K562 (cell line): ENCODE measurements around the gene TREX2. TPM values are rescaled to one million over a fixed set of nuclear protein-coding genes. Genes with fewer than 3 reads are reported as not detected.

Source experiments
- CCNT2 ChIP-seq: IDR thresholded peaks from 2 replicates; pipeline ENCODE4 v1.6.1; 2011; ENCODE audit warnings: borderline replicate concordance, low read depth, mild to moderate bottlenecking, moderate library complexity, mixed read lengths, low read length; ENCODE audit not compliant: insufficient read length; ENCODE audit errors: extremely low read depth
- ESRRB ChIP-seq: fragments of 250-450 bp; sonication (Bioruptor Pico); IDR thresholded peaks from 2 replicates; pipeline ENCODE4 v1.5.0; 2020; ENCODE audit warnings: mild to moderate bottlenecking, moderate library complexity, borderline replicate concordance
- NR3C1 ChIP-seq: sonication (generic); formaldehyde crosslinking; IDR thresholded peaks from 2 replicates; pipeline ENCODE4 v1.8.1; 2022; ENCODE audit warnings: missing genetic modification reagents
- SETDB1 ChIP-seq: IDR thresholded peaks from one replicate; pipeline ENCODE4 v1.6.1; 2012; ENCODE audit warnings: low read length, control low read depth, inconsistent platforms
- TAF9B ChIP-seq: fragments of 450-650 bp; IDR thresholded peaks from 2 replicates; pipeline ENCODE4 v1.6.1; 2018; ENCODE audit warnings: mild to moderate bottlenecking; ENCODE audit not compliant: partially characterized antibody
- TAL1 ChIP-seq: fragments of 450-650 bp; IDR thresholded peaks from 2 replicates; pipeline ENCODE4 v1.6.1; 2016; ENCODE audit warnings: mild to moderate bottlenecking
- TCFL5 ChIP-seq: fragments of 250-450 bp; sonication (Bioruptor Pico); conservative IDR thresholded peaks from 2 replicates; pipeline ENCODE4 v1.6.1; 2021; ENCODE audit warnings: mild to moderate bottlenecking, moderate library complexity, matching md5 sums
- TSC22D4 ChIP-seq: fragments of 450-650 bp; IDR thresholded peaks from 2 replicates; pipeline ENCODE4 v1.6.1; 2016; ENCODE audit warnings: missing genetic modification characterization, missing biosample characterization, control low read depth
- ZNF124 ChIP-seq: sonication (generic); formaldehyde crosslinking; IDR thresholded peaks from 2 replicates; pipeline ENCODE4 v1.8.1; 2022; ENCODE audit warnings: missing genetic modification reagents
- ZNF384 ChIP-seq: IDR thresholded peaks from 2 replicates; pipeline ENCODE4 v1.6.1; 2012; ENCODE audit warnings: low read depth, low read length, improper control_type of control experiment
- polyA plus RNA-seq, 8 experiments: library from polyadenylated mRNA; depleted of rRNA in 4 of 8; stranded (reverse) in 5 of 8; unstranded in 3 of 8; fragments of >200 nt; fragmentation: Nextera tagmentation in 2 of 8; fragmentation: Illumina TruSeq in 1 of 8; extraction: Ambion mirVana in 2 of 8; extraction: Trizol in 1 of 8; gene quantifications; 2 replicates each; pipeline versions ENCODE4 v1.2.1 to v1.2.3, GENCODE V29; 2011 to 2014; ENCODE audit warnings: inconsistent platforms in 1 of 8, missing spikeins in 1 of 8
- total RNA-seq, 7 experiments: library from RNA; depleted of rRNA in 6 of 7; stranded (reverse); fragments of >200 nt in 6 of 7; fragmentation: Illumina TruSeq in 2 of 7; extraction: Trizol in 2 of 7; gene quantifications; 2 replicates each; pipeline versions ENCODE4 v1.2.1 to v1.2.3, GENCODE V29; 2011 to 2021; ENCODE audit warnings: low replicate concordance in 1 of 7
- TF ChIP-seq, protein P1 (sequence below): sonication (generic); formaldehyde crosslinking; IDR thresholded peaks from 2 replicates; pipeline ENCODE4 v1.8.0; 2022; ENCODE audit warnings: mild to moderate bottlenecking, missing genetic modification reagents
- TF ChIP-seq, protein P2 (sequence below): sonication (generic); formaldehyde crosslinking; IDR thresholded peaks from 2 replicates; pipeline ENCODE4 v1.8.1; 2023; ENCODE audit warnings: mild to moderate bottlenecking, missing genetic modification reagents
- TF ChIP-seq, protein P3 (sequence below): sonication (generic); formaldehyde crosslinking; IDR thresholded peaks from 2 replicates; pipeline ENCODE4 v1.8.1; 2023; ENCODE audit warnings: mild to moderate bottlenecking, missing genetic modification reagents
- TF ChIP-seq, protein P4 (sequence below): sonication (generic); formaldehyde crosslinking; IDR thresholded peaks from 2 replicates; pipeline ENCODE4 v1.8.0; 2022; ENCODE audit warnings: missing genetic modification reagents, mild to moderate bottlenecking, moderate library complexity, borderline replicate concordance
- TF ChIP-seq, protein P5 (sequence below), 3 experiments: IDR thresholded peaks in 2 of 3; conservative IDR thresholded peaks in 1 of 3; 2 replicates each; pipeline ENCODE4 v1.5.1; 2011 to 2012; ENCODE audit warnings: low read length in 3 of 3, mild to moderate bottlenecking in 3 of 3, control low read depth in 2 of 3, improper control_type of control experiment in 1 of 3, inconsistent platforms in 1 of 3, low read depth in 1 of 3, mixed read lengths in 1 of 3, moderate library complexity in 1 of 3; ENCODE audit not compliant: insufficient read depth in 2 of 3

Gene TREX2
- total and polyA plus RNA-seq, 9 of the 15 experiments (the other 6 are each of a cell fraction or from before 2014, with no cell fraction given), result 0.07 to 1.5 (median 0.33) TPM; not detected in 2

DNA sequence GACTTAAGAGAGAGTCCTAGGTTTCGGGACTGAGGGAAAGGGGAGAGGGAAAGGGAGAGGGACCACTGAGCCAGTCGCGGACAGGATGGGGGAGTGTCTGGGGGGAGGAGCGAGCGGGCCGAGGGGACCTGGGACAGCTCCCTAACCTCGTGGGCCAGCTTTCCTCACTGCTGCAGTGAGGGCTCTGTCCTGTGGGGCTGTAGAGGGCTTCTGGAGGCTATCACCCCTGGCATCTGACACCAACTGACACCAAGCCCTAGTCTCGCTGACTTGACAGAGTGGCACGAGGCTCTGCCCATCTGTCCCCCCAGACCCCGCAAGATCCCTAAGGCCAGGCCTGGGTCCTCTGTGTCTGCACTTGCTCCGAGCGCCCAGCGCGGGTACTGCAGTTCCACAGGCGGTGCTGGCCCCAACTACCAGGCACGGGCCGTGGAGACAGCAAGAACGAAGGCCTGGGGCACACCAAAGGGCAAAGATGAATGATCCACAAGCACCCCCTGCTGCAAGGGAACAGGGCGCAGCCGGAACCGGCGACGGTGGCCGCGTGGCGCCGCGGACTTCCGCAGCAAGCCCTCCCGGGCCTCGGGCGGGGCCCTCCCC, 24.1 kb upstream of the TREX2 start (continued):
- TF ChIP-seq, protein P1, sequence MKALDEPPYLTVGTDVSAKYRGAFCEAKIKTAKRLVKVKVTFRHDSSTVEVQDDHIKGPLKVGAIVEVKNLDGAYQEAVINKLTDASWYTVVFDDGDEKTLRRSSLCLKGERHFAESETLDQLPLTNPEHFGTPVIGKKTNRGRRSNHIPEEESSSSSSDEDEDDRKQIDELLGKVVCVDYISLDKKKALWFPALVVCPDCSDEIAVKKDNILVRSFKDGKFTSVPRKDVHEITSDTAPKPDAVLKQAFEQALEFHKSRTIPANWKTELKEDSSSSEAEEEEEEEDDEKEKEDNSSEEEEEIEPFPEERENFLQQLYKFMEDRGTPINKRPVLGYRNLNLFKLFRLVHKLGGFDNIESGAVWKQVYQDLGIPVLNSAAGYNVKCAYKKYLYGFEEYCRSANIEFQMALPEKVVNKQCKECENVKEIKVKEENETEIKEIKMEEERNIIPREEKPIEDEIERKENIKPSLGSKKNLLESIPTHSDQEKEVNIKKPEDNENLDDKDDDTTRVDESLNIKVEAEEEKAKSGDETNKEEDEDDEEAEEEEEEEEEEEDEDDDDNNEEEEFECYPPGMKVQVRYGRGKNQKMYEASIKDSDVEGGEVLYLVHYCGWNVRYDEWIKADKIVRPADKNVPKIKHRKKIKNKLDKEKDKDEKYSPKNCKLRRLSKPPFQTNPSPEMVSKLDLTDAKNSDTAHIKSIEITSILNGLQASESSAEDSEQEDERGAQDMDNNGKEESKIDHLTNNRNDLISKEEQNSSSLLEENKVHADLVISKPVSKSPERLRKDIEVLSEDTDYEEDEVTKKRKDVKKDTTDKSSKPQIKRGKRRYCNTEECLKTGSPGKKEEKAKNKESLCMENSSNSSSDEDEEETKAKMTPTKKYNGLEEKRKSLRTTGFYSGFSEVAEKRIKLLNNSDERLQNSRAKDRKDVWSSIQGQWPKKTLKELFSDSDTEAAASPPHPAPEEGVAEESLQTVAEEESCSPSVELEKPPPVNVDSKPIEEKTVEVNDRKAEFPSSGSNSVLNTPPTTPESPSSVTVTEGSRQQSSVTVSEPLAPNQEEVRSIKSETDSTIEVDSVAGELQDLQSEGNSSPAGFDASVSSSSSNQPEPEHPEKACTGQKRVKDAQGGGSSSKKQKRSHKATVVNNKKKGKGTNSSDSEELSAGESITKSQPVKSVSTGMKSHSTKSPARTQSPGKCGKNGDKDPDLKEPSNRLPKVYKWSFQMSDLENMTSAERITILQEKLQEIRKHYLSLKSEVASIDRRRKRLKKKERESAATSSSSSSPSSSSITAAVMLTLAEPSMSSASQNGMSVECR (CRISPR knock-in tag), result peak; percentile 89; the same call in 1 of the 2 replicates
- no peak for TF ChIP-seq TAL1
- TF ChIP-seq, protein P2, sequence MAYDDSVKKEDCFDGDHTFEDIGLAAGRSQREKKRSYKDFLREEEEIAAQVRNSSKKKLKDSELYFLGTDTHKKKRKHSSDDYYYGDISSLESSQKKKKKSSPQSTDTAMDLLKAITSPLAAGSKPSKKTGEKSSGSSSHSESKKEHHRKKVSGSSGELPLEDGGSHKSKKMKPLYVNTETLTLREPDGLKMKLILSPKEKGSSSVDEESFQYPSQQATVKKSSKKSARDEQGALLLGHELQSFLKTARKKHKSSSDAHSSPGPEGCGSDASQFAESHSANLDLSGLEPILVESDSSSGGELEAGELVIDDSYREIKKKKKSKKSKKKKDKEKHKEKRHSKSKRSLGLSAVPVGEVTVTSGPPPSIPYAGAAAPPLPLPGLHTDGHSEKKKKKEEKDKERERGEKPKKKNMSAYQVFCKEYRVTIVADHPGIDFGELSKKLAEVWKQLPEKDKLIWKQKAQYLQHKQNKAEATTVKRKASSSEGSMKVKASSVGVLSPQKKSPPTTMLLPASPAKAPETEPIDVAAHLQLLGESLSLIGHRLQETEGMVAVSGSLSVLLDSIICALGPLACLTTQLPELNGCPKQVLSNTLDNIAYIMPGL (CRISPR knock-in tag), result 0 out of 2 replicates have a peak, but pooled peaks have one; percentile 54
- TF ChIP-seq, protein P3, sequence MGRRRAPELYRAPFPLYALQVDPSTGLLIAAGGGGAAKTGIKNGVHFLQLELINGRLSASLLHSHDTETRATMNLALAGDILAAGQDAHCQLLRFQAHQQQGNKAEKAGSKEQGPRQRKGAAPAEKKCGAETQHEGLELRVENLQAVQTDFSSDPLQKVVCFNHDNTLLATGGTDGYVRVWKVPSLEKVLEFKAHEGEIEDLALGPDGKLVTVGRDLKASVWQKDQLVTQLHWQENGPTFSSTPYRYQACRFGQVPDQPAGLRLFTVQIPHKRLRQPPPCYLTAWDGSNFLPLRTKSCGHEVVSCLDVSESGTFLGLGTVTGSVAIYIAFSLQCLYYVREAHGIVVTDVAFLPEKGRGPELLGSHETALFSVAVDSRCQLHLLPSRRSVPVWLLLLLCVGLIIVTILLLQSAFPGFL (CRISPR knock-in tag), result no peak
- no peak for TF ChIP-seq ESRRB (CRISPR knock-in tag)
- no peak for TF ChIP-seq CCNT2
- TF ChIP-seq TCFL5 (CRISPR knock-in tag), result no peak
- TF ChIP-seq NR3C1 (CRISPR knock-in tag), result 0 out of 2 replicates have a peak, but pooled peaks have one; percentile 31
- TF ChIP-seq SETDB1, result no peak
- TF ChIP-seq, protein P4, sequence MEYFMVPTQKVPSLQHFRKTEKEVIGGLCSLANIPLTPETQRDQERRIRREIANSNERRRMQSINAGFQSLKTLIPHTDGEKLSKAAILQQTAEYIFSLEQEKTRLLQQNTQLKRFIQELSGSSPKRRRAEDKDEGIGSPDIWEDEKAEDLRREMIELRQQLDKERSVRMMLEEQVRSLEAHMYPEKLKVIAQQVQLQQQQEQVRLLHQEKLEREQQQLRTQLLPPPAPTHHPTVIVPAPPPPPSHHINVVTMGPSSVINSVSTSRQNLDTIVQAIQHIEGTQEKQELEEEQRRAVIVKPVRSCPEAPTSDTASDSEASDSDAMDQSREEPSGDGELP (CRISPR knock-in tag), result 0 out of 2 replicates have a peak, but pooled peaks have one; percentile 17
- TF ChIP-seq ZNF124 (CRISPR knock-in tag), result no peak
- no peak for TF ChIP-seq TSC22D4 (tag)
- TF ChIP-seq TAF9B, result no peak
- TF ChIP-seq, protein P5, sequence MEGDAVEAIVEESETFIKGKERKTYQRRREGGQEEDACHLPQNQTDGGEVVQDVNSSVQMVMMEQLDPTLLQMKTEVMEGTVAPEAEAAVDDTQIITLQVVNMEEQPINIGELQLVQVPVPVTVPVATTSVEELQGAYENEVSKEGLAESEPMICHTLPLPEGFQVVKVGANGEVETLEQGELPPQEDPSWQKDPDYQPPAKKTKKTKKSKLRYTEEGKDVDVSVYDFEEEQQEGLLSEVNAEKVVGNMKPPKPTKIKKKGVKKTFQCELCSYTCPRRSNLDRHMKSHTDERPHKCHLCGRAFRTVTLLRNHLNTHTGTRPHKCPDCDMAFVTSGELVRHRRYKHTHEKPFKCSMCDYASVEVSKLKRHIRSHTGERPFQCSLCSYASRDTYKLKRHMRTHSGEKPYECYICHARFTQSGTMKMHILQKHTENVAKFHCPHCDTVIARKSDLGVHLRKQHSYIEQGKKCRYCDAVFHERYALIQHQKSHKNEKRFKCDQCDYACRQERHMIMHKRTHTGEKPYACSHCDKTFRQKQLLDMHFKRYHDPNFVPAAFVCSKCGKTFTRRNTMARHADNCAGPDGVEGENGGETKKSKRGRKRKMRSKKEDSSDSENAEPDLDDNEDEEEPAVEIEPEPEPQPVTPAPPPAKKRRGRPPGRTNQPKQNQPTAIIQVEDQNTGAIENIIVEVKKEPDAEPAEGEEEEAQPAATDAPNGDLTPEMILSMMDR (IDR thresholded peaks at IDR 0.05 in 2 of 3, conservative IDR thresholded peaks at IDR 0.05 in 1 of 3; ENCODE audit: insufficient read depth in 2 of 3, low read depth in 1 of 3, low read length in 3 of 3), result 0 out of 6 replicates have a peak, but pooled peaks of 1 of the 3 experiments have one; percentile 25
- TF ChIP-seq ZNF384, result no peak
